Hematopoietic multipotent progenitor cell treated with erythropoietin and hydrocortisone succinate and interleukin-3 and kit ligand, for 6 days (in vitro differentiated cells): ENCODE data around the gene RTN4R.
"Not testable (repeated sequence)": the region's sequence is repeated elsewhere in the genome, so short reads cannot be mapped to it uniquely, and the experiment has no call there.

Experiments
- DNase-seq: peaks from one replicate; pipeline ENCODE4 v3.0.0-alpha.2; 2015

Gene RTN4R

DNA sequence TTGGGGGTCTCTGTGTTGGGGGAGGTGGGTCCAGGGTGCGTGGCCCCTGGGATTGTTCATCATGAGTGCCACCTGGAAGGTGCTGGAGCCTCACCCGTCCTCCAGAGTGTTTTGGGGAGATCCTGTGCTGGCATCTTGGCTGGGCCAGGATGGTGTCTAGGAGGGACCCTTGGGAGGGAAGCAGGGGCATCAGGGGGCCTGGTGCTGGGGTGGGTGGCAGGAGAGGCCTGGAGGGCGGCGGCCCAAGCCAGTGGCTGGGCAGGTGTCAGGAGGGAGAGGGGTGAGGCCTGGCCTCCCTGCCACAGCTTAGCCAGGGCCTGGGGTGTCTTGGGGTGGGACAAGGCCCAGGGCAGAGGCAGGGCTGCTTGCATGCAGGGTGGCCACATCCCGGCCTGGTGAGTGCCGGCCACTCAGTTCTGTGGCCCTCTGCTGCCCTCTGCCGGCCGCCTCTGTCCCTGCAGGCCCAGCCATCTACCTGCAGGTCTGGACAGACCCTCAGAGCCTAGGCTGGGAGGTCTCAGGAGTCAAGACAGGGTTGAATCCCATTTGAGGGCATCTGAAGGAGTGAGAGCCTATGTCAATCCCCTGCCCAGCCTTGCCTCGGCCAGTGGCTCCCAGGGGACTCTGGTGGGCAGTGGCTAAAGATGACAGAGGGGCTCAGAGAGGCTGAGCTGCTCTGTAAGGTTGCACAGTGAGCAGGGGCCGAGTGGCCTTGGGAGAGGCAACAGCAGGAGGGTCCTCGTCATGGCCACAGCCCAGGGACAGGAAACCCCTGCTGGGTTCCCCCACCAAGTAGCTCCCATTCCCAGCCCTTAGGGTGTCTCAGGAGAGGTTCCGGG lies 17.6 kb upstream of the RTN4R start:
- peak; percentile 57 for DNase-seq

GRCh38 chr22:20284471-20285086 lies 16.5 kb upstream of the RTN4R start:
- DNase-seq: no peak

- no peak for DNase-seq
These were observed 15.6 kb upstream of the RTN4R start for GRCh38 chr22:20283674-20284066.

GRCh38 chr22:20282901-20283673 lies 15.0 kb upstream of the RTN4R start:
- DNase-seq: no peak

GRCh38 chr22:20281891-20282290 lies 13.8 kb upstream of the RTN4R start:
- DNase-seq: no peak

DNA sequence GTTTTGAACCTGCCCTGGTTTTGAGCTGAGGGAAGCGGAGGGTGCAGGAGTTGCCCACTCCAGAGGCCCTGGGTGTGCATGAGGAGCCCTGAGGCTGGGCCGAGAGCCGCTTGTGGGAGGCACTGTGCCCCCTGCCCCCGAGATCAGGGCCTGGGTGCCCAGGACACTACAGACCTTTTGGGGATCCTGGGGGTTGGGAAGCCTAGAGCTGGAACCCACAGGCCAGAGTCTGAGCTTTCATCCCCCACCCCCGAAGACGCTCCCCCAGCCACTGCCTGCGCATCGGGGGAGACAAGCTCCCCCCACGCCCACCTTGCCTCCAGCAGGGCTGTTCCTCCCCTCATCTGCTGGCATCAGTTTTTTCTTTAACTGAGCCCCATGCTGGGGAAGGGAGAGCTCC lies 13.4 kb upstream of the RTN4R start:
- not testable (repeated sequence) for DNase-seq

DNA sequence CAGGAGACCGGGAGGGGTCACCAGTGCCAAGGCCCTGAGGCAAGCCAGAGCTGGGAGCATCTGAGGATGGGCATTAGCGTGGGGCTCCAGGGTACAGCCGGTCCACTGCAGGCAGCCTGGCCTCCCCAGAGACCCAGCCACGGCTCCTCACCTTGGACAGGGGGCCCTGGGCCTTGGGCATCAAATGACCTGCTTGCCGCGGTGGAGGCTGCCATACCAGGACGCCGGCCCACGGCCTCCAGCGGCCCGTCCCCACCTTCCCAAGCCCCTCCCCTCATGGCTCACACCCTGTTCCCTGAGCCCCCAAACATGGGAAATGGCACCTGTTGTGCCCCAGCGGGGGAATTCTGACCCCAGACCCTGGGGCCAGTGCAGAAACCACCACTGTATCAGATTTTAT lies 12.7 kb upstream of the RTN4R start:
- no peak for DNase-seq

DNA sequence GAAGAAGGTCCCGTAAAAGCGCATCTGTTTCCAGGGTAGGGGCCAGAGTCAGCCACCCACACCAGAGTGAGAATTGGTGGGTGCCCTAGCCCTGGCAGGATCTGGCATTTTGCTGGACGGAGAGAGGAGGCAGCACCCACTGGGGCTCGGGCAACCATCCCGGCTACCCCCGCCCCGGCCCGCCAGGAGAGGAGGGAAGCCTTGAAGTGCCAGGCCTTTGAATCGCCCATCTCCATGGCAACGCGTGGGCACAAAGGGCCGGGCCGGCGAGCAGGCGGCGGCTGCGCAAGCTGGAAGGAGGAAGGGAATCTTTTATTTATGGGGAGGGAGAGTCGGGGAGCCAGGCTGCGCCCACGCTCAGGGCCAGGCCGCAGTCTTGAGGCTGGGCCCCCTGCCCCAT lies 12.0 kb upstream of the RTN4R start:
- not testable (repeated sequence) for DNase-seq

GRCh38 chr22:20279662-20280134 lies 11.6 kb upstream of the RTN4R start:
- DNase-seq: no peak

- not testable (repeated sequence) for DNase-seq
These were observed 10.8 kb upstream of the RTN4R start for GRCh38 chr22:20278726-20279490.

DNA sequence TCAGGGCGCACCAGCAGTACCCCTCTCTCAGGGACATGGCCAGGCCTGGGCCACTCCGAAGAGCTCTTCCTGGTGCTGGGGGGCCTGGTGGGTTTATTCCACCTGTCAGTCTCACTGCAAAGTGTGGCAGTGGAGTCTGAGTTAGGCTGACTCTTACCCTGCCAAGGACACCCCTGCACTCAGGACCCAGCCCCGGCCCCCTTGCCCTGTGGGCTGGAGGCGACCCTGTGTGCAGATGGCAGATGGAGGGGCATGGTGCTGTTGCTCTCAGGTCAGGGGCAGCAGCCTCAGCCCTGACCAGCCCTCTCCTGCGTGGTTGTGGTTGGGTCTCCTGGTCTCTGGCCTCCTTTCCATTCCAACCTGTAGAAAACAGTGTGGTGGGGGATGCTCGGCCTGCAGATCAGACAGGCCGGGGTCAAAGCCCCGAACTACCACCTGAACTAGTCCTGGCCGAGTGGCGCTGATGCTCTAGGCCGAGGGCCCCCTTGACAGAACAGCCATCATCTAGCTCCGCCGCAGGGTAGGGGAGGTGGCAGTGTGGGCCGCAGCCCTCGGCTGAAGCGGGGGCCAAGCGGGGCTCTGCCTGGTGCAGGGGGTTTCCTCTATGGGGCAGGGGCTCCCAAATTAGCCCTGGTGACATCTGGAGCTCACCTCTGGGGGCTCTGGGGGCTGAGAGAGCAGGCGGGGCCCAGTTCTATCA lies 10.0 kb upstream of the RTN4R start:
- DNase-seq: not testable (repeated sequence)

GRCh38 chr22:20276468-20276867 lies 8.3 kb upstream of the RTN4R start:
- DNase-seq: no peak

GRCh38 chr22:20275836-20276235 lies 7.7 kb upstream of the RTN4R start:
- no peak for DNase-seq

GRCh38 chr22:20275325-20275724 lies 7.2 kb upstream of the RTN4R start:
- DNase-seq: not testable (repeated sequence)

DNA sequence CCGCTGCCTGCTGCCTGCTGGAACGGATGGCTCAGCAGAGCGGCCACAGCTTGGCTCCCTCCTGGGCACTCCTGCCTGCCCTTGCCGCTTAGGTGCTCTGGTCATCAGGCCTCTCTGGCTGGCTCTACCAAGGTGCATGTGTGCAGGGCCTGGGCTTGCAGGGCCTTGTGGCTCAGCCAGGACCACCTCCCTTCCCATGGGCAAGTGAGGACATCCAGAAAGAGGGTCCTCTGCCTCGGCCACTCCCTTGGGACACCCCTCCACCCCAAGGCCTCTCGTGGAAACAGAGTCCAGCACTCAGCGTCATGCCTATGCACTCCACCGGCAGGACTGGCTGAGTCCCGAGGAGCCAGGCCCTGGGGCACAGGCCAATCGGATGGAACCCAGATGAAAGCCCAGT lies 6.3 kb upstream of the RTN4R start:
- not testable (repeated sequence) for DNase-seq

DNA sequence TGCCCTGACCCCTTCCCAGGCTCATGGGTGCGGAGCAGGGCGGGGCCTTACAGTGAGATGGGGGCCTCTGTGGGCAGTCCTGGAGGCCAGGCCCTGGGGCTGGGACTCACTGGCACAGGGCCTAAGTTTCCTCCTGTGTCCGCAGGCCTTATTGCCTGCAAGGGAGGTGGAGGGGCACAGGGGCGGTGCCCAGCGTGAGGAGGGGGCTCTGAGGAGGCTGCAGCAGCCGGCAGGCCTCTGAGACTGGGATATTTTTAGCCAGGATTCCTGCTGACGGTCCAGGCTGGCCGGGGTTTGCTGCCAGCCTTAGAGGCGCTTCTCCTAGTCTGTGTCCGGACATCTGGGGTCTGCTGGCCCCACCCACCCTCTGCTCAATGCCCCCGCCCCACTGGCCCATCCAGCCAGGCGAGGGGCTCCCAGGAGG lies 5.7 kb upstream of the RTN4R start:
- DNase-seq: no peak

DNA sequence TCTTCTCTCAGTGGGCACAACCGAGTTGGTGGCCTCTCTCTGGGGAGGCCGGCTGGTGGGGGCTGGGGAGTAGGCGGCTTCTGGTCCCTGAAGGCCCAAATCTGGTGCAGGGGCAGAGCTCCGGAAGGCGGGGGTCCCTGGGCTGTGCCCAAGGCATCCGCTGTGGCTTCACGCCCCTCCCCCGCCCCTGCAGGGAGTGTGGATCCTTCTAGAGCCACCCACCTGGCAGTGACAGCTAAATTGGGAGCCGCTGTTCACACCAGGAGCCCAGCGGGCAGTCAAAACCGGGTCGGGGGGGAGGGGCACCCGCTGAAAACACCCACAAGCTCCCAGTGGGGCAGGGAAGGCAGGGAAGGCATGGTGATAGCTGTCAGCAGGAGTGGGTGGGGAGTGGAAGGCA lies 4.6 kb upstream of the RTN4R start:
- no peak for DNase-seq

DNA sequence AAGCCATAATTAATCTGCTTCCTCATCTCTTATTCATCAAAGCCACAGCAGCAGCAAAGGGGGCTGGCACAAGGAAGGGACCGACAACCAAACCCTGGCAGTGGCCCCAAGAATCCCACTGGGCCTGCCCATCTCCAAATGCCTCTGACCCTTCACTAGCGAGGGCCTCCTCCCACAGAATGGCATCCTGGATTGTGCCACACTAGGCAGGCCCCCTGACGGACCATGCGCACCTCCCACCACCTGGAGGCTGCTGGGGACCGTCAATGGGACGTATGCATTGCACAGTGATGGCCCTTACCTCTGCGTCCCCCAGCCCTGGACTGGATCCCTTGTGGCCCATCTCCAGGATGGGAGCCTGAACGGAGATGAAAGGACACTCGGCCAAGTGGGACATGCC lies 4.1 kb upstream of the RTN4R start:
- DNase-seq: no peak

DNA sequence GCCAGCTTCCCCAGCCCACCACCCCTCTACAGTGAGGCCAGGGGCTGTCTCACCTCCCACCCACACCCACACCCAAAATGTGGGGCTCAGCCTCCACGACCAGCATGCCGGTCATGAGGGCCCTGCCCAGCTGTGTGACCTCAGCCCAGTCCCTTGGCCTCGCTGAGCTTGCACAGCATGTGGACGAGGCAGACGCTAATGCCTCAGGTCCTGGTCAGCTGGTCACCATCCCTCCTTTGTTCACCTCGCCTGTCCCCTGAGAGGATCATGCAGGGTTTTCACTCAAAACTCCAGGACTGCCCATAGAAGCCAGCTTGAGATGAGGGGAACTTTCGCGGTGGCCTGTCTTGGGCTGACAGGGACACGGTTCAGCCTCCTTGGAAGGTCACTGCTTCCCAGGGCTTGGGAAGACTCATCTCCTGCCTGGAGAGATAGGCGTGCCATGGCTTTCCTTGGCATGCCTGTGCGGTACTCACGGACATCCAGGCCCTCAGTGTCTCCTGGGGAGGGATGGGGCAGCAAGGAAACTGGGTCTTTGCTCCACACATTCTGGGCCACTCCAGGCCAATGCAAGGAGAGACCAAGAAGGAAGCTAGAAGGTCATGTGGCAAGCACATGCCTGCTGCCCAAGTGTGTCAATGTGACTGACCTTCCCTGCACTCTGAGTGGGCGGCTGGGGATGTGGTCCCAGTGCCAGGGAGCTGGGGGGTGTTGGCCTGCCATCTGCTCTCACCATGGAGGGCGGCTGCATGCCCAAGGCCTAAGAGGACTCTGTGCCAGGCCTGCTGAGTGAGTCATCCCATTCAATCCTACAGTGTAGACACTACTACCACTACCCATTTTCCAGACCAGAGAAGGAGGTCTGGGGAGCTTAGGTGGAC lies 3.2 kb upstream of the RTN4R start:
- no peak for DNase-seq

DNA sequence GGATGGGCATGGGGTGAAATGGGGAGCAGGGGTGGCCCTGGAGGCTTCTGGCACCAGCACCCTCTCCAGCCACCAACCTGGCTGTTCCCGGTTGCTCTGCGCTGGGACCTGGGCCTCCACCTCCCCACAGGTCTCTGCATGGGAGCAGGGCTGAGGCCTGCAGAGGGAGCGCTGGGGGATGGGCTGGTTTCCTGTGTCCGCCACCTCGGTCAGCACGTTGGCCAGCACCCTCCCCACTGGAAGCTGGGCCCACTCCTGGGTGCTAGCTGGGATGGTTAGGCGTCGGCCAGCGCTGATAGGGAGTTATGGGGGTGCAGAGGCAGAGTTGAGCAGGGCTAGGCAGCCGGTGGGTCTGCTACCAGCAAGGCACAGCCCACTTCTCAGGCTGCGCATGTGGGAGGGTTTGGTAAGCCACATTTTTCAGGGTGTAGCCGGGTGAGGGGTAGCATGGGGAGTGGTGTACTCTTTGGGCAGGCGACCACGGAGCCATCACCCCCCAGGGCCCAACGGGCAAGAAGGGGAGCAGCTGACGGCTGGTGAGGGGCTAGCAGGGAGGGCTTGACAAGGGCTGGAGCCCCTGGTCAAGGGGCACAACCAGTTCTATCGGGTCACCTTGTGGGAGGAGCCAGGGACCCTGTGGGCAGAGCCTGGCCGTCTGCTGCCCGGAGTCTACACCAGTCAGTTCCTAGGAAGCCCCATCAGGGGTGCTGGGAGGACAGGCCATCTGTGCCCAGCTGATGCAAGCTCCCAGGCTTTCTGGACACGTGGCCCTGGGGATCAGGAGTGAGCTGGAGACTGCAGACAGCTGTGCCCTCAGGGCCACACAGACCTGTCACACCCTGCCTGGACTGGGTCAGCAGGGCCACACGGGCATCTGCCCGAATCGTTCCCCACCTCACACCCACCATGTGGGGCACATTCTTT lies 2.3 kb upstream of the RTN4R start:
- not testable (repeated sequence) for DNase-seq
